Ishikawa (cell line): ENCODE data around the gene FBXW5.

Experiments
- CREB1 ChIP-seq: IDR thresholded peaks from 2 replicates; pipeline ENCODE4 v1.6.1; 2012; ENCODE audit warnings: low read depth
- RAD21 ChIP-seq: IDR thresholded peaks from 2 replicates; pipeline ENCODE4 v1.6.1; 2012; ENCODE audit warnings: low read depth
- YY1 ChIP-seq: IDR thresholded peaks from 2 replicates; pipeline ENCODE4 v1.6.1; 2012; ENCODE audit warnings: low read depth

The FBXW5 gene

GRCh38 chr9:136896027-136896426 lies 48.5 kb downstream of the FBXW5 start:
- TF ChIP-seq CREB1 (no peak), RAD21 (no peak)

GRCh38 chr9:136890661-136891060 lies 53.9 kb downstream of the FBXW5 start:
- TF ChIP-seq RAD21 (no peak), YY1 (no peak)
